A549 (cell line): Measurements from ENCODE around the gene PRRG1. TPM values are rescaled to one million over a fixed set of nuclear protein-coding genes. Genes with fewer than 3 reads are reported as not detected.

ENCODE experiments used
- ATAC-seq, 2 experiments: fragments of 200-7000 bp in 1 of 2; fragments of >200 bp in 1 of 2; cut with Nextera tagmentation in 1 of 2; cut with Tn5 transposase in 1 of 2; 3 replicates each; pipeline versions ENCODE4 v1.8.0 to v1.9.1; 2018 to 2020; ENCODE audit warnings: mild to moderate bottlenecking in 1 of 2, moderate library complexity in 1 of 2
- CTCF ChIA-PET: fragments of 300-600 bp; sonication (Branson Sonifier 250); formaldehyde crosslinking; extraction: SDS; loops from one replicate; lab custom pipeline; 2021; ENCODE audit warnings: antibody characterized with exemption, inconsistent platforms; lab: Yijun Ruan, JAX
- POLR2A ChIA-PET: fragments of 350-600 bp; formaldehyde crosslinking; extraction: SDS; loops from one replicate; lab custom pipeline; 2021; ENCODE audit warnings: antibody characterized with exemption, inconsistent platforms; lab: Yijun Ruan, JAX
- DNase-seq, 2 experiments: peaks; one replicate each; pipeline versions ENCODE4 v3.0.0 to v3.0.0-alpha.2; 2011 to 2016; ENCODE audit warnings: low read depth in 1 of 2, low spot score in 1 of 2
- FAIRE-seq: peaks from 2 replicates; lab custom pipeline; 2011; peaks lifted over from hg19 to GRCh38; lab: Jason Lieb, UNC
- H3K27ac ChIP-seq, 2 experiments: fragments of >200 bp; sonication (Bioruptor Twin); formaldehyde crosslinking; 3 replicates each; pipeline ENCODE4 v1.5.1; 2016 to 2017
- H3K4me1 ChIP-seq: fragments of >200 bp; sonication (Bioruptor Twin); formaldehyde crosslinking; 3 replicates; pipeline ENCODE4 v1.6.1; 2016
- H3K4me2 ChIP-seq: fragments of >200 bp; sonication (Bioruptor Twin); formaldehyde crosslinking; 3 replicates; pipeline ENCODE4 v1.6.1; 2016
- H3K4me3 ChIP-seq: fragments of >200 bp; sonication (Bioruptor Twin); formaldehyde crosslinking; 3 replicates; pipeline ENCODE4 v1.5.1; 2016
- H3K9me3 ChIP-seq: fragments of >200 bp; sonication (Bioruptor Twin); formaldehyde crosslinking; 3 replicates; pipeline ENCODE4 v1.6.1; 2016
- ESRRA ChIP-seq: fragments of 150-350 bp; IDR thresholded peaks from 2 replicates; pipeline ENCODE4 v1.6.1; 2014; ENCODE audit warnings: mild to moderate bottlenecking, low read length, borderline replicate concordance
- FOXS1 ChIP-seq: fragments of 250-450 bp; sonication (Bioruptor Pico); IDR thresholded peaks from 2 replicates; pipeline ENCODE4 v1.5.0; 2020; ENCODE audit warnings: mild to moderate bottlenecking, moderate library complexity
- GATA3 ChIP-seq: IDR thresholded peaks from 2 replicates; pipeline ENCODE4 v1.6.1; 2012; ENCODE audit warnings: borderline replicate concordance
- HEYL ChIP-seq: fragments of 250-450 bp; sonication (Bioruptor Pico); IDR thresholded peaks from 2 replicates; pipeline ENCODE4 v1.8.0; 2021; ENCODE audit warnings: mild to moderate bottlenecking, moderate library complexity
- HOXB13 ChIP-seq: fragments of 250-450 bp; sonication (Bioruptor Pico); IDR thresholded peaks from 2 replicates; pipeline ENCODE4 v1.5.0; 2020; ENCODE audit warnings: low read depth, mild to moderate bottlenecking, moderate library complexity
- JUN ChIP-seq, 2 experiments: fragments of >200 bp; sonication (Bioruptor Twin); formaldehyde crosslinking; IDR thresholded peaks; 2 replicates in 1 of 2; 3 replicates in 1 of 2; pipeline ENCODE4 v1.6.1; 2016 to 2017
- JUNB ChIP-seq: fragments of >200 bp; sonication (Bioruptor Twin); formaldehyde crosslinking; IDR thresholded peaks from 2 replicates; pipeline ENCODE4 v1.6.1; 2016
- KDM1A ChIP-seq: fragments of 200-600 bp; sonication (generic); IDR thresholded peaks from 2 replicates; pipeline ENCODE4 v1.6.1; 2016; ENCODE audit warnings: low read depth, mild to moderate bottlenecking
- MYC ChIP-seq: IDR thresholded peaks from 2 replicates; pipeline ENCODE4 v1.6.1; 2012; ENCODE audit warnings: mild to moderate bottlenecking, inconsistent platforms, low read length, improper control_type of control experiment, borderline replicate concordance
- NPAS2 ChIP-seq: fragments of 250-450 bp; sonication (Bioruptor Pico); IDR thresholded peaks from 2 replicates; pipeline ENCODE4 v1.8.0; 2022; ENCODE audit warnings: mild to moderate bottlenecking, moderate library complexity, borderline replicate concordance
- RAD21 ChIP-seq, 2 experiments: fragments of >200 bp in 1 of 2; sonication (Bioruptor Twin) in 1 of 2; formaldehyde crosslinking in 1 of 2; IDR thresholded peaks in 1 of 2; conservative IDR thresholded peaks in 1 of 2; 2 replicates in 1 of 2; 3 replicates in 1 of 2; pipeline ENCODE4 v1.6.1; 2012 to 2018; ENCODE audit warnings: inconsistent platforms in 1 of 2
- RARB ChIP-seq: fragments of 250-450 bp; sonication (Bioruptor Pico); IDR thresholded peaks from 2 replicates; pipeline ENCODE4 v1.8.0; 2021; ENCODE audit warnings: mild to moderate bottlenecking, moderate library complexity
- RFX5 ChIP-seq: fragments of 450-650 bp; IDR thresholded peaks from 2 replicates; pipeline ENCODE4 v1.7.1; 2014; ENCODE audit warnings: antibody characterized with exemption, mild to moderate bottlenecking, moderate library complexity
- TFCP2L1 ChIP-seq: fragments of 250-450 bp; sonication (Bioruptor Pico); IDR thresholded peaks from 2 replicates; pipeline ENCODE4 v1.5.0; 2021; ENCODE audit warnings: mild to moderate bottlenecking
- ZFP36 ChIP-seq: fragments of 450-650 bp; IDR thresholded peaks from 2 replicates; pipeline ENCODE4 v1.6.1; 2014; ENCODE audit warnings: borderline replicate concordance; ENCODE audit not compliant: partially characterized antibody
- ZNF302 ChIP-seq: fragments of 250-450 bp; sonication (Bioruptor Pico); IDR thresholded peaks from 2 replicates; pipeline ENCODE4 v1.9.0; 2021; ENCODE audit warnings: inconsistent platforms, mild to moderate bottlenecking, moderate library complexity
- WGBS: methylation state at CpG from one replicate; pipeline ENCODE4 v1.1.6; 2017; ENCODE audit errors: missing lambda C conversion rate; 5-methylcytosine and 5-hydroxymethylcytosine counted together
- polyA plus RNA-seq, 4 experiments: library from polyadenylated mRNA; depleted of rRNA in 3 of 4; stranded (reverse); fragments of >200 nt; fragmentation: RNase III in 1 of 4; extraction: RNeasy Plus Mini Kit Qiagen cat#74134 plus additional on column Dnase treatment in 1 of 4; gene quantifications; 2 replicates in 3 of 4; 3 replicates in 1 of 4; pipeline ENCODE4 v1.2.3, GENCODE V29; 2011 to 2017
- TF ChIP-seq, protein P1 (sequence below): fragments of 150-350 bp; IDR thresholded peaks from 2 replicates; pipeline ENCODE4 v1.6.1; 2014; ENCODE audit warnings: low read depth, mild to moderate bottlenecking, low read length
- TF ChIP-seq, protein P2 (sequence below): fragments of 450-650 bp; IDR thresholded peaks from 2 replicates; pipeline ENCODE4 v1.6.1; 2014; ENCODE audit warnings: antibody characterized with exemption
- TF ChIP-seq, protein P3 (sequence below): fragments of >200 bp; sonication (Bioruptor Twin); formaldehyde crosslinking; IDR thresholded peaks from 3 replicates; pipeline ENCODE4 v1.6.1; 2016

Gene PRRG1
- polyA plus RNA-seq, 2 of the 4 experiments (the other 2 are of a cell fraction) = 5.0 to 15.9 TPM

DNA sequence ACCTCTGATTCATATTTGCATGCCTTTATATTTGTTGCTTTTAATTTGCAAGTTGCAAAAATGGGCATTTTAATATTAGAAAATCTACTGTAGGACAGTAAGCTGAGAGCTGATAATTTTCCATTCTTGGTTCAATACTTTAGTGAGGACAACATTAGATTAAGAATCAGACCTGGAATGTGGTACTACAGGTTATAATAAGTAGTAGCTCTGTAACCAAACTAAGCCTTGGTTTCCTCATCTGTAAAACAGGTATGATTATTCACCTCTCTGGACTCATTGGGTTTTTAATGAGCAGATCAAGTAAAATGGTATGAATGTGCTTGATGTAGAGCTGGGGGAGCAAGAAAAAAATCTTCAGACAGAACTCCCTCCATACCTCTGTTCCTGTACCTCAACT lies 31.1 kb downstream of the PRRG1 start:
- DNase-seq (no peak), ATAC-seq (no peak), FAIRE-seq (peak; percentile 67)
- Histone ChIP-seq H3K4me1 (peaks cover 10% of the 10 kb centered on the region; the same call in 2 of the 3 replicates), H3K4me2 (no peak overlapping the region), H3K4me3 (no peak overlapping the region), H3K27ac (no peak overlapping the region), H3K9me3 (no peaks in the 10 kb centered on the region)
- CTCF ChIA-PET = no interaction called here
- TF ChIP-seq FOXS1 (CRISPR knock-in tag) = no peak
- no peak for TF ChIP-seq JUN (IDR thresholded peaks at IDR 0.05)
- no peak for TF ChIP-seq RAD21 (conservative IDR thresholded peaks at IDR 0.05 in 1 of 2, IDR thresholded peaks at IDR 0.05 in 1 of 2)
- TF ChIP-seq MYC = no peak
- no peak for TF ChIP-seq ZFP36
- no peak for TF ChIP-seq HEYL (CRISPR knock-in tag)
- TF ChIP-seq, protein P1, sequence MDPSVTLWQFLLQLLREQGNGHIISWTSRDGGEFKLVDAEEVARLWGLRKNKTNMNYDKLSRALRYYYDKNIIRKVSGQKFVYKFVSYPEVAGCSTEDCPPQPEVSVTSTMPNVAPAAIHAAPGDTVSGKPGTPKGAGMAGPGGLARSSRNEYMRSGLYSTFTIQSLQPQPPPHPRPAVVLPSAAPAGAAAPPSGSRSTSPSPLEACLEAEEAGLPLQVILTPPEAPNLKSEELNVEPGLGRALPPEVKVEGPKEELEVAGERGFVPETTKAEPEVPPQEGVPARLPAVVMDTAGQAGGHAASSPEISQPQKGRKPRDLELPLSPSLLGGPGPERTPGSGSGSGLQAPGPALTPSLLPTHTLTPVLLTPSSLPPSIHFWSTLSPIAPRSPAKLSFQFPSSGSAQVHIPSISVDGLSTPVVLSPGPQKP = no peak
- TF ChIP-seq NPAS2 (CRISPR knock-in tag) = no peak
- TF ChIP-seq, protein P2, sequence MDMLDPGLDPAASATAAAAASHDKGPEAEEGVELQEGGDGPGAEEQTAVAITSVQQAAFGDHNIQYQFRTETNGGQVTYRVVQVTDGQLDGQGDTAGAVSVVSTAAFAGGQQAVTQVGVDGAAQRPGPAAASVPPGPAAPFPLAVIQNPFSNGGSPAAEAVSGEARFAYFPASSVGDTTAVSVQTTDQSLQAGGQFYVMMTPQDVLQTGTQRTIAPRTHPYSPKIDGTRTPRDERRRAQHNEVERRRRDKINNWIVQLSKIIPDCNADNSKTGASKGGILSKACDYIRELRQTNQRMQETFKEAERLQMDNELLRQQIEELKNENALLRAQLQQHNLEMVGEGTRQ = no peak
- POLR2A ChIA-PET = no interaction called here

DNA sequence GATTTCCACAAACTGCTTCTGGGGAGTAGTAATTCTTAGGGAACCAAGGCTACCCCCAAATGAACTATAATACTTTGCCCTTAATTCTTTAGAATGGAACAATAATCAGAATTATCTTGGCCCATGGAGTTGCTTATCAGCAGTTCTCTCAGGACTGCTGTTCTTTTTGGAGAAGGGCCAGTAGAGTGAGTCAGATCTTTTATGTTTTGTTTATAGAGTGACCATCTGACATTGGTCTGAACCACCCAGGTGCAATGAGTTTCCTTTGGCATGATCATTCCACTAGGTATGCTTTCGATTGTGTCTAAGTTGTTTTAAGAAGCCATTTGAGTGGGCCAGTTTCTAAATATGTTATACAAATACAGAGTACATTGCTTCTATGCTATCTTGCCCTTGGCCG lies 31.8 kb downstream of the PRRG1 start:
- 18% methylated on average over 2 of the region's 2 CpGs for WGBS
- TF ChIP-seq KDM1A (no peak), JUNB (no peak), RFX5 (no peak), ZNF302 (CRISPR knock-in tag) (no peak), RARB (CRISPR knock-in tag) (no peak)
- TF ChIP-seq, all 56 proteins: peak for 0
- ChIA-PET CTCF (interaction anchor here (1.6 kb wide), 1 partner anchor 10 kb away, joined by 5 read pairs; no protein-coding TSS in a partner anchor), POLR2A (no interaction called here)
- Histone ChIP-seq H3K27ac (no peak overlapping the region), H3K9me3 (no peaks in the 10 kb centered on the region), H3K4me3 (no peak overlapping the region), H3K4me2 (peak overlapping the region; percentile 37; the same call in 1 of the 3 replicates), H3K4me1 (peaks cover 10% of the 10 kb centered on the region; the same call in 2 of the 3 replicates)
- ATAC-seq (peak; percentile 61 to 66; a peak in 3 of 6 replicates), FAIRE-seq (no peak), DNase-seq (peak; percentile 2 to 39)

DNA sequence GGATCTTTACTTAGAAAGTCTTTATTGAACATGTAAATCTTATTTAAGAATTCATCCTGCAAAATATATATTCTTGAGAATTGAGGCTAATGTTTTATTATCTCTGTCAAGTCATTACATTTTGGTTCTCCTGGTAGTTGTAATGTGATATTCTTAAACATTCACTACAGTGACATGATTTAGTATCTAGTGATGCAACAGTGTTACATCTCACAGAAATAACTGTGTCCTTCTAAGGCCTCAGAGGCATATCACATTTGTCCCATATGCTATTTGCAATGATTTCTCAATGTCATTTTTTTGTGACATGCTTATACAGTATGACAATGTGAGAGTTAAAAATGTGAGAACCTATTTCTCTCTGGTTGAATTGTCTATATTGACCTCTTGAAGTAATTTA lies 34.1 kb downstream of the PRRG1 start:
- no peak overlapping the region for H3K4me2 ChIP-seq
- H3K9me3 ChIP-seq = no peaks in the 10 kb centered on the region
- peak; percentile 85 for FAIRE-seq
- ChIA-PET CTCF (no interaction called here), POLR2A (no interaction called here)
- H3K4me1 ChIP-seq = peaks cover 10% of the 10 kb centered on the region; the same call in 2 of the 3 replicates
- no peak overlapping the region for H3K27ac ChIP-seq
- DNase-seq = no peak
- no peak for TF ChIP-seq ESRRA
- TF ChIP-seq, protein P3, sequence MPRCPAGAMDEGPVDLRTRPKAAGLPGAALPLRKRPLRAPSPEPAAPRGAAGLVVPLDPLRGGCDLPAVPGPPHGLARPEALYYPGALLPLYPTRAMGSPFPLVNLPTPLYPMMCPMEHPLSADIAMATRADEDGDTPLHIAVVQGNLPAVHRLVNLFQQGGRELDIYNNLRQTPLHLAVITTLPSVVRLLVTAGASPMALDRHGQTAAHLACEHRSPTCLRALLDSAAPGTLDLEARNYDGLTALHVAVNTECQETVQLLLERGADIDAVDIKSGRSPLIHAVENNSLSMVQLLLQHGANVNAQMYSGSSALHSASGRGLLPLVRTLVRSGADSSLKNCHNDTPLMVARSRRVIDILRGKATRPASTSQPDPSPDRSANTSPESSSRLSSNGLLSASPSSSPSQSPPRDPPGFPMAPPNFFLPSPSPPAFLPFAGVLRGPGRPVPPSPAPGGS = no peak
- TF ChIP-seq GATA3 = no peak
- no peak for TF ChIP-seq HOXB13 (CRISPR knock-in tag)
- no peak for TF ChIP-seq TFCP2L1 (CRISPR knock-in tag)
- ATAC-seq = no peak
- H3K4me3 ChIP-seq = no peak overlapping the region
